Liver (tissue), 9 donors: ENCODE data around the gene WNT8A. TPM values are rescaled to one million over a fixed set of nuclear protein-coding genes. Genes with fewer than 3 reads are reported as not detected.

Experiments used
- DNase-seq: peaks from one replicate; pipeline ENCODE4 v3.0.0-alpha.2; 2017; ENCODE audit warnings: low spot score
- H3K27ac ChIP-seq, 2 donors: one replicate each; pipeline ENCODE4 v1.7.0; 2013; ENCODE audit warnings: inconsistent platforms in 2 of 2, low read length in 2 of 2, control low read depth in 1 of 2, low read depth in 1 of 2, mild to moderate bottlenecking in 1 of 2
- H3K27me3 ChIP-seq, 4 donors: one replicate each; pipeline versions ENCODE4 v1.6.1 to v1.7.0; 2013; ENCODE audit warnings: low read length in 3 of 4, inconsistent platforms in 1 of 4, mild to moderate bottlenecking in 1 of 4, moderate library complexity in 1 of 4; ENCODE audit not compliant: control insufficient read depth in 4 of 4, insufficient read depth in 4 of 4
- H3K36me3 ChIP-seq, 4 donors: one replicate each; pipeline versions ENCODE4 v1.6.1 to v1.7.0; 2013; ENCODE audit warnings: low read length in 3 of 4, mild to moderate bottlenecking in 3 of 4, low read depth in 1 of 4, moderate library complexity in 1 of 4; ENCODE audit not compliant: control insufficient read depth in 4 of 4, insufficient read depth in 3 of 4
- H3K4me1 ChIP-seq, 4 donors: one replicate each; pipeline versions ENCODE4 v1.6.1 to v1.7.0; 2013; ENCODE audit warnings: low read length in 3 of 4, mild to moderate bottlenecking in 3 of 4, moderate library complexity in 1 of 4; ENCODE audit not compliant: control insufficient read depth in 4 of 4, insufficient read depth in 4 of 4
- H3K4me3 ChIP-seq, 3 donors: one replicate each; pipeline versions ENCODE4 v1.6.1 to v1.7.0; 2013; ENCODE audit warnings: low read length in 3 of 3, control low read depth in 1 of 3, low read depth in 1 of 3, mild to moderate bottlenecking in 1 of 3
- H3K9ac ChIP-seq, 2 donors: one replicate each; pipeline ENCODE4 v1.7.0; 2013; ENCODE audit warnings: low read length in 2 of 2, mild to moderate bottlenecking in 2 of 2, moderate library complexity in 2 of 2, control low read depth in 1 of 2, low read depth in 1 of 2
- H3K9me3 ChIP-seq, 4 donors: one replicate each; pipeline versions ENCODE4 v1.6.1 to v1.7.0; 2013; ENCODE audit warnings: low read length in 3 of 4; ENCODE audit not compliant: control insufficient read depth in 4 of 4
- ATF3 ChIP-seq: IDR thresholded peaks from 2 replicates; pipeline ENCODE4 v1.6.1; 2016; ENCODE audit warnings: antibody characterized with exemption
- EGR1 ChIP-seq, 2 donors: IDR thresholded peaks; 2 replicates each; pipeline ENCODE4 v1.6.1; 2016 to 2018; ENCODE audit warnings: antibody characterized with exemption in 2 of 2, low read depth in 2 of 2
- FOXA1 ChIP-seq: IDR thresholded peaks from 2 replicates; pipeline ENCODE4 v1.6.1; 2016; ENCODE audit warnings: antibody characterized with exemption
- FOXA2 ChIP-seq: IDR thresholded peaks from 2 replicates; pipeline ENCODE4 v1.6.1; 2016; ENCODE audit warnings: antibody characterized with exemption
- GABPA ChIP-seq, 2 donors: IDR thresholded peaks in 1 of 2; conservative IDR thresholded peaks in 1 of 2; 2 replicates each; pipeline ENCODE4 v1.6.1; 2016; ENCODE audit warnings: antibody characterized with exemption in 2 of 2, mild to moderate bottlenecking in 1 of 2, moderate library complexity in 1 of 2
- HNF4A ChIP-seq, 2 donors: conservative IDR thresholded peaks; 2 replicates each; pipeline ENCODE4 v1.6.1; 2016; ENCODE audit warnings: antibody characterized with exemption in 2 of 2, mild to moderate bottlenecking in 2 of 2
- HNF4G ChIP-seq: IDR thresholded peaks from 2 replicates; pipeline ENCODE4 v1.6.1; 2016; ENCODE audit warnings: antibody characterized with exemption
- JUND ChIP-seq, 2 donors: IDR thresholded peaks; 2 replicates each; pipeline ENCODE4 v1.6.1; 2016; ENCODE audit warnings: antibody characterized with exemption in 2 of 2
- RAD21 ChIP-seq, 2 donors: IDR thresholded peaks; 2 replicates each; pipeline ENCODE4 v1.6.1; 2016; ENCODE audit warnings: antibody characterized with exemption in 2 of 2, mild to moderate bottlenecking in 2 of 2
- RXRA ChIP-seq, 2 donors: IDR thresholded peaks; 2 replicates each; pipeline ENCODE4 v1.6.1; 2017 to 2018; ENCODE audit warnings: antibody characterized with exemption in 2 of 2, mild to moderate bottlenecking in 1 of 2
- SP1 ChIP-seq: IDR thresholded peaks from 2 replicates; pipeline ENCODE4 v1.6.1; 2018; ENCODE audit warnings: antibody characterized with exemption, mild to moderate bottlenecking
- TAF1 ChIP-seq: conservative IDR thresholded peaks from 2 replicates; pipeline ENCODE4 v1.6.1; 2016; ENCODE audit warnings: antibody characterized with exemption, mild to moderate bottlenecking
- YY1 ChIP-seq: IDR thresholded peaks from 2 replicates; pipeline ENCODE4 v1.6.1; 2016; ENCODE audit warnings: antibody characterized with exemption, mild to moderate bottlenecking
- ZBTB33 ChIP-seq: IDR thresholded peaks from 2 replicates; pipeline ENCODE4 v1.6.1; 2016; ENCODE audit warnings: antibody characterized with exemption
- WGBS: extraction: QIAGEN DNeasy Blood & Tissue Kit; methylation state at CpG from one replicate; pipeline ENCODE4 v1.1.7; 2013; 5-methylcytosine and 5-hydroxymethylcytosine counted together
- polyA plus RNA-seq, 2 donors: library from polyadenylated mRNA; stranded (reverse) in 1 of 2; unstranded in 1 of 2; fragments of 200-250 nt in 1 of 2; fragments of >200 nt in 1 of 2; fragmentation: Nextera tagmentation in 1 of 2; extraction: Ambion mirVana in 1 of 2; gene quantifications; one replicate each; pipeline versions ENCODE4 v1.2.1 to v1.2.3, GENCODE V29; 2013 to 2015
- total RNA-seq, 2 donors: library from RNA; depleted of rRNA; stranded (reverse); fragments of >200 nt; gene quantifications; one replicate each; pipeline ENCODE4 v1.2.3, GENCODE V29; 2014
- TF ChIP-seq, protein P1 (sequence below): IDR thresholded peaks from 2 replicates; pipeline ENCODE4 v1.6.1; 2016; ENCODE audit warnings: antibody characterized with exemption, mild to moderate bottlenecking
- TF ChIP-seq, protein P2 (sequence below): fragments of 150-350 bp; IDR thresholded peaks from 2 replicates; pipeline ENCODE4 v1.5.1; 2017; ENCODE audit warnings: improper control_type of control experiment, low read depth, low read length; ENCODE audit not compliant: missing input control
- donor health status: healthy.
- donor health status: healthy.
- donor health status: healthy.
- donor health status: healthy.
- donor health status: healthy.

Gene WNT8A
- total and polyA plus RNA-seq, 4 donors, result not detected

GRCh38 chr5:138102454-138103318 lies 18.9 kb downstream of the WNT8A start:
- no peak overlapping the region for H3K4me3 ChIP-seq
- TF ChIP-seq GABPA (IDR thresholded peaks at IDR 0.05 in 1 of 2, conservative IDR thresholded peaks at IDR 0.05 in 1 of 2) (no peak), HNF4A (conservative IDR thresholded peaks at IDR 0.05) (no peak), JUND (IDR thresholded peaks at IDR 0.05) (no peak), EGR1 (IDR thresholded peaks at IDR 0.05; ENCODE audit: low read depth in 2 of 2) (no peak), TAF1 (no peak), HNF4G (no peak), RAD21 (IDR thresholded peaks at IDR 0.05) (no peak), FOXA2 (no peak)
- TF ChIP-seq, protein P1, sequence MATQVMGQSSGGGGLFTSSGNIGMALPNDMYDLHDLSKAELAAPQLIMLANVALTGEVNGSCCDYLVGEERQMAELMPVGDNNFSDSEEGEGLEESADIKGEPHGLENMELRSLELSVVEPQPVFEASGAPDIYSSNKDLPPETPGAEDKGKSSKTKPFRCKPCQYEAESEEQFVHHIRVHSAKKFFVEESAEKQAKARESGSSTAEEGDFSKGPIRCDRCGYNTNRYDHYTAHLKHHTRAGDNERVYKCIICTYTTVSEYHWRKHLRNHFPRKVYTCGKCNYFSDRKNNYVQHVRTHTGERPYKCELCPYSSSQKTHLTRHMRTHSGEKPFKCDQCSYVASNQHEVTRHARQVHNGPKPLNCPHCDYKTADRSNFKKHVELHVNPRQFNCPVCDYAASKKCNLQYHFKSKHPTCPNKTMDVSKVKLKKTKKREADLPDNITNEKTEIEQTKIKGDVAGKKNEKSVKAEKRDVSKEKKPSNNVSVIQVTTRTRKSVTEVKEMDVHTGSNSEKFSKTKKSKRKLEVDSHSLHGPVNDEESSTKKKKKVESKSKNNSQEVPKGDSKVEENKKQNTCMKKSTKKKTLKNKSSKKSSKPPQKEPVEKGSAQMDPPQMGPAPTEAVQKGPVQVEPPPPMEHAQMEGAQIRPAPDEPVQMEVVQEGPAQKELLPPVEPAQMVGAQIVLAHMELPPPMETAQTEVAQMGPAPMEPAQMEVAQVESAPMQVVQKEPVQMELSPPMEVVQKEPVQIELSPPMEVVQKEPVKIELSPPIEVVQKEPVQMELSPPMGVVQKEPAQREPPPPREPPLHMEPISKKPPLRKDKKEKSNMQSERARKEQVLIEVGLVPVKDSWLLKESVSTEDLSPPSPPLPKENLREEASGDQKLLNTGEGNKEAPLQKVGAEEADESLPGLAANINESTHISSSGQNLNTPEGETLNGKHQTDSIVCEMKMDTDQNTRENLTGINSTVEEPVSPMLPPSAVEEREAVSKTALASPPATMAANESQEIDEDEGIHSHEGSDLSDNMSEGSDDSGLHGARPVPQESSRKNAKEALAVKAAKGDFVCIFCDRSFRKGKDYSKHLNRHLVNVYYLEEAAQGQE, result no peak
- TF ChIP-seq, protein P2, sequence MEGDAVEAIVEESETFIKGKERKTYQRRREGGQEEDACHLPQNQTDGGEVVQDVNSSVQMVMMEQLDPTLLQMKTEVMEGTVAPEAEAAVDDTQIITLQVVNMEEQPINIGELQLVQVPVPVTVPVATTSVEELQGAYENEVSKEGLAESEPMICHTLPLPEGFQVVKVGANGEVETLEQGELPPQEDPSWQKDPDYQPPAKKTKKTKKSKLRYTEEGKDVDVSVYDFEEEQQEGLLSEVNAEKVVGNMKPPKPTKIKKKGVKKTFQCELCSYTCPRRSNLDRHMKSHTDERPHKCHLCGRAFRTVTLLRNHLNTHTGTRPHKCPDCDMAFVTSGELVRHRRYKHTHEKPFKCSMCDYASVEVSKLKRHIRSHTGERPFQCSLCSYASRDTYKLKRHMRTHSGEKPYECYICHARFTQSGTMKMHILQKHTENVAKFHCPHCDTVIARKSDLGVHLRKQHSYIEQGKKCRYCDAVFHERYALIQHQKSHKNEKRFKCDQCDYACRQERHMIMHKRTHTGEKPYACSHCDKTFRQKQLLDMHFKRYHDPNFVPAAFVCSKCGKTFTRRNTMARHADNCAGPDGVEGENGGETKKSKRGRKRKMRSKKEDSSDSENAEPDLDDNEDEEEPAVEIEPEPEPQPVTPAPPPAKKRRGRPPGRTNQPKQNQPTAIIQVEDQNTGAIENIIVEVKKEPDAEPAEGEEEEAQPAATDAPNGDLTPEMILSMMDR, result no peak
- H3K9ac ChIP-seq, result no peak overlapping the region
- WGBS, result 65% methylated on average over 7 of the region's 7 CpGs
- no peaks in the 10 kb centered on the region for H3K36me3 ChIP-seq
- no peak overlapping the region for H3K27ac ChIP-seq
- no peaks in the 10 kb centered on the region for H3K9me3 ChIP-seq
- H3K4me1 ChIP-seq, result no peaks in the 10 kb centered on the region
- peaks cover 0 to 4% (median 0%) of the 10 kb centered on the region in 4 donors for H3K27me3 ChIP-seq
- no peak for DNase-seq

DNA sequence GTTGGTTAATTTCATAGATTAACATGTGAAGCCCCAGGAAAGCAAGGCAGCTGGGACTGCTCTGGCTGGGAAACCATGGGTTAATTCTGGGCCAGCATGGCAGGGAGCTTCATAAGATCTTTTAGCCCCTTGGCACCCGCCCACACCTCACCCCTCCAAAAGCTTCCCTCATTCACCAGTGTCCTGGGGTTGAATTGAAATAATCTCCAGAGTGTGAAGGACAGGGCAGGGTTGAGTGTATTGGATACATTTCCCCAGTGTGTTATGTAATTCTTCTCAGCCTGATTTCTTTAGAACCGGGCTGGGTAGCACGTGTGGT lies 19.4 kb downstream of the WNT8A start:
- DNase-seq, result no peak
- Histone ChIP-seq H3K27ac (no peak overlapping the region), H3K9me3 (no peaks in the 10 kb centered on the region), H3K9ac (no peak overlapping the region), H3K36me3 (no peaks in the 10 kb centered on the region), H3K4me1 (no peaks in the 10 kb centered on the region), H3K4me3 (no peak overlapping the region), H3K27me3 (peaks cover 0 to 4% (median 0%) of the 10 kb centered on the region in 4 donors)
- TF ChIP-seq ATF3, result no peak
- no peak for TF ChIP-seq ZBTB33
- TF ChIP-seq HNF4A (conservative IDR thresholded peaks at IDR 0.05), result no peak
- TF ChIP-seq, protein P1, result no peak
- TF ChIP-seq YY1, result no peak
- no peak for TF ChIP-seq FOXA2
- no peak for TF ChIP-seq SP1
- TF ChIP-seq RXRA (IDR thresholded peaks at IDR 0.05), result no peak
- TF ChIP-seq FOXA1, result no peak
- 28% methylated on average over 3 of the region's 3 CpGs for WGBS
